Parathyroid adenoma (tissue), 2 donors: ENCODE measurements around the gene NSDHL.
"Not testable (repeated sequence)": the region's sequence is repeated elsewhere in the genome, so short reads cannot be mapped to it uniquely, and the experiment has no call there.

ENCODE experiments used
- H2AFZ ChIP-seq: fragments of 300-600 bp; sonication (generic); one replicate; pipeline ENCODE4 v1.7.0; 2017; ENCODE audit warnings: antibody characterized with exemption, mild to moderate bottlenecking
- H3K27ac ChIP-seq: fragments of 300-600 bp; sonication (generic); one replicate; pipeline ENCODE4 v1.7.0; 2017
- H3K27me3 ChIP-seq: fragments of 300-600 bp; sonication (generic); one replicate; pipeline ENCODE4 v1.7.0; 2017; ENCODE audit warnings: low read length; ENCODE audit not compliant: control insufficient read depth, insufficient read depth
- H3K36me3 ChIP-seq: fragments of 300-600 bp; sonication (generic); one replicate; pipeline ENCODE4 v1.7.0; 2017; ENCODE audit warnings: low read length; ENCODE audit not compliant: control insufficient read depth, insufficient read depth
- H3K4me1 ChIP-seq: fragments of 300-600 bp; sonication (generic); one replicate; pipeline ENCODE4 v1.7.0; 2017; ENCODE audit warnings: control low read depth
- H3K4me2 ChIP-seq: fragments of 300-600 bp; sonication (generic); one replicate; pipeline ENCODE4 v1.7.0; 2017; ENCODE audit warnings: low read length
- H3K4me3 ChIP-seq: fragments of 300-600 bp; sonication (generic); one replicate; pipeline ENCODE4 v1.7.0; 2017; ENCODE audit warnings: low read depth, low read length
- H3K79me2 ChIP-seq: fragments of 300-600 bp; sonication (generic); one replicate; pipeline ENCODE4 v1.7.0; 2017; ENCODE audit warnings: control low read depth
- H3K9ac ChIP-seq: fragments of 300-600 bp; sonication (generic); one replicate; pipeline ENCODE4 v1.7.0; 2017; ENCODE audit warnings: mild to moderate bottlenecking
- H3K9me3 ChIP-seq: fragments of 300-600 bp; sonication (generic); one replicate; pipeline ENCODE4 v1.7.0; 2017; ENCODE audit warnings: low read length; ENCODE audit not compliant: control insufficient read depth
- TF ChIP-seq, protein P1 (sequence below): fragments of 300-600 bp; sonication (generic); IDR thresholded peaks from one replicate; pipeline ENCODE4 v1.7.0; 2017; ENCODE audit warnings: antibody characterized with exemption, mild to moderate bottlenecking
- donor health status: primary hyperparathyroidism.

Gene NSDHL

DNA sequence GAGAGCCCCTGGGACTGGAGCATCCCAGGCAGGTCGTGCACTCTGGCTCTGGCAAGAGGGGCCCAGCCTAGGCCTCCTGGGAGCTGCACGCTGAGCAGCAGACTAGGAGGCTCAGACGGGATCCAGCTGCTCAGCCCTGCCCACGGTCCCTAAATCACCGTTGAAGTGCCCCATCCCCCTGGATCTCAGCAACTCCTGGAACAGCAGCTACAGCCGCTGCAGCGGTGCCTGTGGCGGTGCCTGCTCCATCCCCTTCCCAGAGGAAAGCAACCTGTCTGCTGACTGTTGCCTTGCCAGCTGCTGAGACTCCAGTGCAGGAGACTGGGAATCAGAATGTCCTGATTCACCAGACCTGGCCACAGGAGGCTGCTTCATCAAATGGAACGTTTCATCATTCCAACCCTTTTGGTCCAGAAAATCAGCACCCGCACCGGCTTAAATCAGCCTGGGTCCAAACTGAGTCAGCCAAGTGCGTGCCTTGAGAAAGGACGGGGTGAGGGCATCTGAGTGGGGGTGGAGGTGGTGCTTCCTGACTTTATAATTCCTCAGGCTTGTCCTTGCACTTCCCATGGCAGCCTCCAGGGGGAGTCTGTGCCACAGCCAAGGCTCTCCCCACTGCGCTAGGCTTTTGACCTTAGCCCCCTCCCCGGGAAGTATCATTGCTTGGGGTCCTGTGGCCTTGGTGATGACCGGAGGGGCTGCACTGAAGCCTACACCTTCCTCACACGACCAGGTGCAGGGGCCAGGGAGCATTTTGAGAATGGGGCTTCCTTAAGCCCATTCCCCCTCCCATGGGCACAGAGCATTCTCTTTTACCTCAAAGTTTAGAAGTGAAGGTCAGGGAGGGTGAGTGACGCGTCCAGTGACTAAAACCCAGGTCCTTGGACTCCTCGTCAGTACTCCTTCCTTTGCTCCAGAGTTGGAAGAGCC lies 73.6 kb downstream of the NSDHL start:
- TF ChIP-seq, protein P1, sequence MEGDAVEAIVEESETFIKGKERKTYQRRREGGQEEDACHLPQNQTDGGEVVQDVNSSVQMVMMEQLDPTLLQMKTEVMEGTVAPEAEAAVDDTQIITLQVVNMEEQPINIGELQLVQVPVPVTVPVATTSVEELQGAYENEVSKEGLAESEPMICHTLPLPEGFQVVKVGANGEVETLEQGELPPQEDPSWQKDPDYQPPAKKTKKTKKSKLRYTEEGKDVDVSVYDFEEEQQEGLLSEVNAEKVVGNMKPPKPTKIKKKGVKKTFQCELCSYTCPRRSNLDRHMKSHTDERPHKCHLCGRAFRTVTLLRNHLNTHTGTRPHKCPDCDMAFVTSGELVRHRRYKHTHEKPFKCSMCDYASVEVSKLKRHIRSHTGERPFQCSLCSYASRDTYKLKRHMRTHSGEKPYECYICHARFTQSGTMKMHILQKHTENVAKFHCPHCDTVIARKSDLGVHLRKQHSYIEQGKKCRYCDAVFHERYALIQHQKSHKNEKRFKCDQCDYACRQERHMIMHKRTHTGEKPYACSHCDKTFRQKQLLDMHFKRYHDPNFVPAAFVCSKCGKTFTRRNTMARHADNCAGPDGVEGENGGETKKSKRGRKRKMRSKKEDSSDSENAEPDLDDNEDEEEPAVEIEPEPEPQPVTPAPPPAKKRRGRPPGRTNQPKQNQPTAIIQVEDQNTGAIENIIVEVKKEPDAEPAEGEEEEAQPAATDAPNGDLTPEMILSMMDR, result peak; percentile 63
- Histone ChIP-seq H3K4me3 (no peak overlapping the region), H3K4me1 (no peaks in the 10 kb centered on the region), H3K9ac (no peak overlapping the region), H3K27me3 (no peaks in the 10 kb centered on the region), H2AFZ (no peak overlapping the region), H3K4me2 (no peak overlapping the region), H3K36me3 (no peaks in the 10 kb centered on the region), H3K27ac (no peak overlapping the region), H3K79me2 (no peaks in the 10 kb centered on the region), H3K9me3 (no peaks in the 10 kb centered on the region)

GRCh38 chrX:152905081-152905420 lies 74.2 kb downstream of the NSDHL start:
- no peaks in the 10 kb centered on the region for H3K4me1 ChIP-seq
- H3K79me2 ChIP-seq, result no peaks in the 10 kb centered on the region
- H3K36me3 ChIP-seq, result no peaks in the 10 kb centered on the region
- H3K4me3 ChIP-seq, result no peak overlapping the region
- TF ChIP-seq, protein P1, result no peak
- H3K27ac ChIP-seq, result no peak overlapping the region
- H2AFZ ChIP-seq, result no peak overlapping the region
- no peaks in the 10 kb centered on the region for H3K27me3 ChIP-seq
- H3K4me2 ChIP-seq, result no peak overlapping the region
- no peaks in the 10 kb centered on the region for H3K9me3 ChIP-seq
- H3K9ac ChIP-seq, result no peak overlapping the region

- H3K27ac ChIP-seq, result no peak overlapping the region
- H2AFZ ChIP-seq, result no peak overlapping the region
- H3K4me3 ChIP-seq, result no peak overlapping the region
- H3K4me2 ChIP-seq, result no peak overlapping the region
- no peaks in the 10 kb centered on the region for H3K4me1 ChIP-seq
- H3K27me3 ChIP-seq, result no peaks in the 10 kb centered on the region
- TF ChIP-seq, protein P1, result no peak
- no peak overlapping the region for H3K9ac ChIP-seq
- H3K36me3 ChIP-seq, result no peaks in the 10 kb centered on the region
- no peaks in the 10 kb centered on the region for H3K79me2 ChIP-seq
- no peaks in the 10 kb centered on the region for H3K9me3 ChIP-seq
Observed at GRCh38 chrX:152907084-152907651, 76.3 kb downstream of the NSDHL start.

GRCh38 chrX:152908486-152908885 lies 77.6 kb downstream of the NSDHL start:
- Histone ChIP-seq H2AFZ (no peak overlapping the region), H3K9me3 (no peaks in the 10 kb centered on the region), H3K4me2 (no peak overlapping the region), H3K27me3 (no peaks in the 10 kb centered on the region), H3K4me1 (no peaks in the 10 kb centered on the region), H3K36me3 (no peaks in the 10 kb centered on the region), H3K4me3 (no peak overlapping the region), H3K27ac (no peak overlapping the region), H3K79me2 (no peaks in the 10 kb centered on the region), H3K9ac (no peak overlapping the region)
- TF ChIP-seq, protein P1, result no peak

DNA sequence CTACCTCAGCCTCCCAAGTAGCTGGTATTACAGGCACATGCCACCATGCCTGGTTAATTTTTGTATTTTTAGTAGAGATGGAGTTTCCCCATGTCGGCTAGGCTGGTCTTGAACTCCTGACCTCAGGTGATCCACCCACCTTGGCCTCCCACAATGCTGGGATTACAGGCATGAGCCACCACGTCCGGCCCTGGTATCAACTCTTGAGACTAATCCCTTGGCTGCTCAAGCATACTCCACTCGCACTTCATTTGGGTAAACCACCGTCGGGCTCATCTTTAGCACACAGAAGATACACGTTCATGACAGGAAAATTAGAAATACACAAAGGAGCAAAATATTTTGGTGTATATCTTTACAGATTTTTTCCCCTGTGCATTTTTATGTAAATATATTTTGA lies 79.2 kb downstream of the NSDHL start:
- H3K4me3 ChIP-seq, result not testable (repeated sequence)

More for the DNA sequence above, 79.2 kb downstream of the NSDHL start:
- H3K4me2 ChIP-seq, H3K4me1 ChIP-seq, H3K79me2 ChIP-seq, H2AFZ ChIP-seq, H3K9ac ChIP-seq, H3K36me3 ChIP-seq, H3K27me3 ChIP-seq, H3K9me3 ChIP-seq, H3K27ac ChIP-seq: not testable (repeated sequence)
